Measurements from ENCODE around the gene CD4. TPM values are rescaled to one million over a fixed set of nuclear protein-coding genes. Genes with fewer than 3 reads are reported as not detected.

CD4 gene
- total and polyA plus RNA-seq, 2 of the 4 experiments (the other 2 are of a cell fraction), result 5.7 to 15.0 TPM

GRCh38 chr12:6778217-6778573 lies 11.1 kb upstream of the CD4 start:
- Histone ChIP-seq H3K9me3 (ENCODE audit: control insufficient read depth, insufficient read depth, low read length) (no peaks in the 10 kb centered on the region), H2AK9ac (replicated peaks; ENCODE audit: low read depth, low read length, poor library complexity) (peak overlapping the region; percentile 76), H2BK20ac (ENCODE audit: low read depth, low read length) (no peak overlapping the region), H3K4me3 (ENCODE audit: insufficient read depth, low read depth, low read length) (no peak overlapping the region), H3K4me2 (ENCODE audit: low read depth, low read length) (peak overlapping the region; percentile 70), H2AFZ (replicated peaks; ENCODE audit: low read length, poor library complexity) (peak overlapping the region; percentile 85), H2BK5ac (ENCODE audit: low read depth, low read length, poor library complexity, severe bottlenecking) (no peak overlapping the region), H2BK120ac (ENCODE audit: low read depth, low read length) (no peak overlapping the region), H3K4ac (ENCODE audit: low read depth, low read length) (peak overlapping the region; percentile 19), H3K23ac (ENCODE audit: low read depth, low read length) (no peak overlapping the region), H3K9me1 (ENCODE audit: insufficient read depth, low read length) (no peaks in the 10 kb centered on the region), H4K91ac (ENCODE audit: insufficient read depth, low read depth, low read length) (no peak overlapping the region), H4K5ac (ENCODE audit: low read depth, low read length) (peak overlapping the region; percentile 6), H4K20me1 (ENCODE audit: insufficient read depth, low read length) (no peaks in the 10 kb centered on the region), H3K9ac (ENCODE audit: low read depth, low read length) (peak overlapping the region; percentile 6; the same call in 1 of the 2 replicates), H3K4me1 (ENCODE audit: control insufficient read depth, insufficient read depth, low read length) (peaks cover 4% of the 10 kb centered on the region; the same call in 1 of the 2 replicates), H4K8ac (ENCODE audit: low read depth in 2 of 2, low read length in 2 of 2) (peak overlapping the region in 1 of 2 experiments; percentile 70; a peak in 1 of 4 replicates), H3K27ac (ENCODE audit: insufficient read depth, low read length) (peak overlapping the region; percentile 19; the same call in 1 of the 2 replicates), H3K18ac (ENCODE audit: low read depth, low read length) (no peak overlapping the region), H2BK15ac (ENCODE audit: low read depth, low read length) (no peak overlapping the region), H3K56ac (ENCODE audit: extremely low read depth, insufficient read depth, low read length) (no peak overlapping the region), H3K14ac (replicated peaks; ENCODE audit: low read depth, low read length) (peak overlapping the region; percentile 51), H3K36me3 (ENCODE audit: control insufficient read depth, insufficient read depth, low read length) (no peaks in the 10 kb centered on the region), H3K27me3 (ENCODE audit: control insufficient read depth, insufficient read depth, low read length) (no peaks in the 10 kb centered on the region), H2AK5ac (ENCODE audit: low read depth, low read length) (no peak overlapping the region), H3K79me1 (ENCODE audit: low read depth in 1 of 2, low read length in 2 of 2) (no peaks in the 10 kb centered on the region)
- dilution Hi-C loops (cut with HindIII; ENCODE audit: low sequenced_read_pairs, unreplicated experiment), result no loop called here
- ATAC-seq (ENCODE audit: low read depth), result peak; percentile 46
- no TSS peak for BruUV-seq (replicated peaks)
- no peak for DNase-seq
- 33% methylated on average over 8 of the region's 14 CpGs; no CpG with 5 or more reads in 1 of the 2 experiments for WGBS, 2 experiments (ENCODE audit: extremely low coverage in 2 of 2, insufficient read length in 1 of 2)
- intact Hi-C loops (cut with micrococcal nuclease), result loop anchor here (1.0 kb wide), 1 partner anchor 47 kb away; no protein-coding TSS in a partner anchor
- CTCF ChIA-PET, result interaction anchor here (0.6 to 2.3 kb wide), 4 partner anchors 9 to 34 kb away, joined by 3 to 16 read pairs (median 4); partner anchors contain the start of gene MLF2
- in situ Hi-C loops (cut with MboI; ENCODE audit: low sequenced_read_pairs), result no loop called here
- POLR2A ChIA-PET (ENCODE audit: unreplicated experiment), result interaction anchor here (0.6 kb wide), 1 partner anchor 288 kb away, joined by 17 read pairs; no protein-coding TSS in a partner anchor
- TF ChIP-seq FOS (IDR thresholded peaks at IDR 0.05; ENCODE audit: low read depth, low read length) (no peak), RFX5 (IDR thresholded peaks at IDR 0.05; ENCODE audit: low read depth, low read length) (no peak), CHD1 (IDR thresholded peaks at IDR 0.05; ENCODE audit: low read depth, low read length) (no peak), SMC3 (IDR thresholded peaks at IDR 0.05; ENCODE audit: low read depth, low read length) (no peak), CEBPB (IDR thresholded peaks at IDR 0.05; ENCODE audit: low read depth, low read length) (no peak), MXI1 (IDR thresholded peaks at IDR 0.05; ENCODE audit: borderline replicate concordance, low read depth, low read length) (no peak), RAD21 (IDR thresholded peaks at IDR 0.05; ENCODE audit: low read length) (no peak), MAFK (IDR thresholded peaks at IDR 0.05; ENCODE audit: low read depth, low read length) (no peak), POLR2A (IDR thresholded peaks at IDR 0.05; ENCODE audit: low read depth, low read length) (no peak), ELK1 (IDR thresholded peaks at IDR 0.05; ENCODE audit: borderline replicate concordance, low read depth, low read length) (no peak), CTCF (conservative IDR thresholded peaks at IDR 0.05; ENCODE audit: low read depth, low read length) (no peak), BHLHE40 (IDR thresholded peaks at IDR 0.05; ENCODE audit: low read depth, low read length) (no peak), MAZ (IDR thresholded peaks at IDR 0.05; ENCODE audit: borderline replicate concordance, low read depth, low read length) (no peak), RCOR1 (IDR thresholded peaks at IDR 0.05; ENCODE audit: insufficient replicate concordance, low read length) (no peak), USF2 (IDR thresholded peaks at IDR 0.05; ENCODE audit: low read depth, low read length) (no peak), NFE2L2 (IDR thresholded peaks at IDR 0.05; ENCODE audit: low read depth, low read length) (no peak)
